ENCODE results near the gene UBQLN3.

UBQLN3 gene

GRCh38 chr11:5546457-5546856 is 36.7 kb upstream of the UBQLN3 start:
- no peak overlapping the region for H3K27ac ChIP-seq
- TF ChIP-seq ZFX (IDR thresholded peaks at IDR 0.05; ENCODE audit: borderline replicate concordance): no peak
- no peak for TF ChIP-seq CTCF (IDR thresholded peaks at IDR 0.05)

- TF ChIP-seq ZFX (IDR thresholded peaks at IDR 0.05; ENCODE audit: borderline replicate concordance) (no peak), CTCF (IDR thresholded peaks at IDR 0.05) (no peak)
- H3K27ac ChIP-seq: no peak overlapping the region
Observed at GRCh38 chr11:5541427-5541826, 31.7 kb upstream of the UBQLN3 start.

GRCh38 chr11:5536482-5536881 is 26.7 kb upstream of the UBQLN3 start:
- H3K27ac ChIP-seq: no peak overlapping the region
- TF ChIP-seq ZFX (IDR thresholded peaks at IDR 0.05; ENCODE audit: borderline replicate concordance) (no peak), CTCF (IDR thresholded peaks at IDR 0.05) (no peak)

GRCh38 chr11:5534046-5534445 is 24.3 kb upstream of the UBQLN3 start:
- no peak overlapping the region for H3K27ac ChIP-seq
- no peak for TF ChIP-seq CTCF (IDR thresholded peaks at IDR 0.05)
- no peak for TF ChIP-seq ZFX (IDR thresholded peaks at IDR 0.05; ENCODE audit: borderline replicate concordance)

- H3K27ac ChIP-seq: no peak overlapping the region
- no peak for TF ChIP-seq ZFX (IDR thresholded peaks at IDR 0.05; ENCODE audit: borderline replicate concordance)
- TF ChIP-seq CTCF (IDR thresholded peaks at IDR 0.05): no peak
Observed at GRCh38 chr11:5531053-5531831, 21.5 kb upstream of the UBQLN3 start.

GRCh38 chr11:5528495-5528894 is 18.7 kb upstream of the UBQLN3 start:
- no peak for TF ChIP-seq ZFX (IDR thresholded peaks at IDR 0.05; ENCODE audit: borderline replicate concordance)
- no peak for TF ChIP-seq CTCF (IDR thresholded peaks at IDR 0.05)

GRCh38 chr11:5527716-5528115 is 18.0 kb upstream of the UBQLN3 start:
- no peak overlapping the region for H3K27ac ChIP-seq
- TF ChIP-seq ZFX (IDR thresholded peaks at IDR 0.05; ENCODE audit: borderline replicate concordance): no peak
- no peak for TF ChIP-seq CTCF (IDR thresholded peaks at IDR 0.05)

More at GRCh38 chr11:5528495-5528894, 18.7 kb upstream of the UBQLN3 start:
- no peak overlapping the region for H3K27ac ChIP-seq
